ENCODE measurements around the gene KCND3. TPM values are rescaled to one million over a fixed set of nuclear protein-coding genes. Genes with fewer than 3 reads are reported as not detected.

KCND3 gene
- total and polyA plus RNA-seq, 2 experiments from 2014 or later: 0.10 to 0.18 TPM

DNA sequence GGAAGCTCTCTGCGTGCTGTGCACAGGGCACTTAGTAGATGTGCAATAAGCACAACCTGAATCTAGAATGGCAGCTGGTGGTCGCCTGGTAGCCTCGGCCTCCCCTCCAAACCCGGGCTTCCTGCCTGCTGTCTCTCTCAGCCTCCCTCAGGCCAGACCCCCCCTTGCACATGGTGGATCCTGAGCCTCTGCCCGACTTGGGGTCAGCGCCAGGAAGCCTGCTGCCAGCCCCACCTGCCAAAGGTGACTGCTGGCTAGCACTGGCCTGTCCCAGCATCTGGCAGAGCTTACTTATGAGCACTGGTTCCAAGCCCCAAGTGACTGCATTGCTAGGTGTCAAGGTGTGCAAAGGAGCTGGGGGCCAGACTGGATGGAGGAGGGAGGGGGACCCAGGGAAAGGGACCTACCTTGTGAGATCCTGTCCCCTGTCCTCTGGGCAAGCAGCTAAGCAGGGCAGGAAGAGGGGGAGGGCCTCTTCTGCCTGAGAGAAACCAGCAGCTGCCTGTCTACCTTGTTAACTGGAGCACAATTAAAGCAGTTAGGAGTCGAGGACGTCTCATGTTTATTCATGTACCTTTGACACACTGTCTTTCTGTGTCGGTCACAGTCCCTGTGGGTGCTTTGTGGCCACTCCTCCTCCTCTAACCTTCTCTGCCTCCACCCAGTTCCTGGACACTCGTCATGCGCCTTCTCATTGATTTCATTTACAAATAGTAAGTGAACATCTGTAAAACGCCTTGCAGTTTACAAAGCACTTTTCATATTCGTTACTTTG is 132.9 kb downstream of the KCND3 start (continued):
- TF ChIP-seq REST (IDR thresholded peaks at IDR 0.05; ENCODE audit: unreplicated experiment): no peak

- Histone ChIP-seq H3K27me3 (ENCODE audit: insufficient read depth) (no peaks in the 10 kb centered on the region), H2AFZ (no peak overlapping the region), H3K79me2 (replicated peaks; ENCODE audit: insufficient read depth) (no peaks in the 10 kb centered on the region)
- TF ChIP-seq POLR2AphosphoS5 (IDR thresholded peaks at IDR 0.05; ENCODE audit: low read depth) (no peak), ZNF114 (CRISPR knock-in tag; IDR thresholded peaks at IDR 0.05) (no peak), NANOG (IDR thresholded peaks at IDR 0.05; ENCODE audit: borderline replicate concordance) (no peak), ZNF331 (CRISPR knock-in tag; IDR thresholded peaks at IDR 0.05; ENCODE audit: low read depth) (no peak), EZH2phosphoT487 (IDR thresholded peaks at IDR 0.05; ENCODE audit: unreplicated experiment) (no peak), CTCF (conservative IDR thresholded peaks at IDR 0.05; ENCODE audit: low read depth in 2 of 2) (no peak), REST (IDR thresholded peaks at IDR 0.05; ENCODE audit: unreplicated experiment) (no peak), CREB1 (CRISPR knock-in tag; IDR thresholded peaks at IDR 0.05; ENCODE audit: low read depth) (no peak), JUNB (IDR thresholded peaks at IDR 0.05; ENCODE audit: unreplicated experiment) (no peak), ETS1 (IDR thresholded peaks at IDR 0.05) (no peak)
Observed at GRCh38 chr1:111855260-111855659, 134.2 kb downstream of the KCND3 start.

More at GRCh38 chr1:111855260-111855659, 134.2 kb downstream of the KCND3 start:
- Mint-ChIP-seq H3K36me3 (ENCODE audit: low read depth) (no peaks in the 10 kb centered on the region), H3K27ac (no peak overlapping the region), H3K27me3 (ENCODE audit: insufficient read depth, low read depth, poor library complexity) (peaks cover 7% of the 10 kb centered on the region), H3K4me3 (no peak overlapping the region), H3K9me3 (no peaks in the 10 kb centered on the region), H3K4me1 (peaks cover 37% of the 10 kb centered on the region)
- Histone ChIP-seq H3K36me3 (ENCODE audit: insufficient read depth) (no peaks in the 10 kb centered on the region), H3K9me2 (ENCODE audit: insufficient read depth) (peaks cover 15% of the 10 kb centered on the region; the same call in 1 of the 2 replicates), H4K20me1 (replicated peaks; ENCODE audit: insufficient read depth) (no peaks in the 10 kb centered on the region), H3K4me1 (ENCODE audit: insufficient read depth) (peaks cover 19% of the 10 kb centered on the region; the same call in 1 of the 2 replicates), H3K4me3 (no peak overlapping the region), H3K4me2 (no peak overlapping the region), H3K27ac (ENCODE audit: low read depth) (no peak overlapping the region), H3F3A (replicated peaks; ENCODE audit: low read depth) (no peaks in the 10 kb centered on the region)
- no peak for DNase-seq (ENCODE audit: low spot score)
- ATAC-seq: no peak
